Measurements from ENCODE around the gene ARPP19. TPM values are rescaled to one million over a fixed set of nuclear protein-coding genes. Genes with fewer than 3 reads are reported as not detected.
A peak's percentile ranks its signal among the peaks of the same experiment; 100 is the strongest.

ARPP19 gene
- total and polyA plus RNA-seq, 12 donors: 19.1 to 184 (median 138) TPM

GRCh38 chr15:52527196-52527910 is 41.5 kb downstream of the ARPP19 start:
- intact Hi-C loops (cut with DNase I): no loop called here
- Histone ChIP-seq H3K36me3 (replicated peaks in 1 of 2) (no peaks in the 10 kb centered on the region), H3K4me1 (replicated peaks in 1 of 2) (peaks cover 7 to 21% of the 10 kb centered on the region in 2 donors), H3K4me3 (peak overlapping the region in 1 of 4 donors; percentile 91), H3K27ac (peak overlapping the region in 2 of 5 donors; percentile 64 to 89), H3K27me3 (no peaks in the 10 kb centered on the region), H3K9me3 (replicated peaks in 1 of 3) (no peaks in the 10 kb centered on the region)
- no peak for TF ChIP-seq CTCF (IDR thresholded peaks at IDR 0.05)
- TF ChIP-seq POLR2A (IDR thresholded peaks at IDR 0.05): no peak
- WGBS, 4 donors: 72 to 79% (median 76%) methylated on average over 7 of the region's 7 CpGs
- DNase-seq: no peak

GRCh38 chr15:52524223-52525136 is 44.4 kb downstream of the ARPP19 start:
- Histone ChIP-seq H3K27ac (no peak overlapping the region), H3K36me3 (replicated peaks in 1 of 2) (no peaks in the 10 kb centered on the region), H3K27me3 (no peaks in the 10 kb centered on the region), H3K4me1 (replicated peaks in 1 of 2) (peaks cover 4 to 19% of the 10 kb centered on the region in 2 donors), H3K9me3 (replicated peaks in 1 of 3) (no peaks in the 10 kb centered on the region), H3K4me3 (no peak overlapping the region)
- TF ChIP-seq CTCF (IDR thresholded peaks at IDR 0.05) (no peak), POLR2A (IDR thresholded peaks at IDR 0.05) (no peak)
- DNase-seq: no peak
- intact Hi-C loops (cut with DNase I): no loop called here
- WGBS, 4 donors: 92 to 98% (median 95%) methylated on average over 4 of the region's 4 CpGs

GRCh38 chr15:52523647-52524046 is 45.2 kb downstream of the ARPP19 start:
- intact Hi-C loops (cut with DNase I): no loop called here
- 60 to 76% (median 62%) methylated on average over 5 of the region's 5 CpGs for WGBS, 4 donors
- H3K36me3 ChIP-seq (replicated peaks in 1 of 2): no peaks in the 10 kb centered on the region
- no peak overlapping the region for H3K4me3 ChIP-seq
- H3K9me3 ChIP-seq (replicated peaks in 1 of 3): no peaks in the 10 kb centered on the region
- peaks cover 0 to 18% of the 10 kb centered on the region in 2 donors for H3K4me1 ChIP-seq (replicated peaks in 1 of 2)
- TF ChIP-seq CTCF (IDR thresholded peaks at IDR 0.05) (no peak), POLR2A (IDR thresholded peaks at IDR 0.05) (no peak)
- DNase-seq: peak in 1 of 7 donors; percentile 8
- no peaks in the 10 kb centered on the region for H3K27me3 ChIP-seq
- H3K27ac ChIP-seq: no peak overlapping the region

GRCh38 chr15:52523192-52523591 is 45.6 kb downstream of the ARPP19 start:
- WGBS, 4 donors: 76 to 90% (median 85%) methylated on average over 3 of the region's 3 CpGs
- intact Hi-C loops (cut with DNase I): no loop called here
- H3K27ac ChIP-seq: peak overlapping the region in 1 of 5 donors; percentile 12

More at GRCh38 chr15:52523192-52523591, 45.6 kb downstream of the ARPP19 start:
- DNase-seq: no peak
- H3K4me3 ChIP-seq: no peak overlapping the region
- H3K27me3 ChIP-seq: no peaks in the 10 kb centered on the region
- no peaks in the 10 kb centered on the region for H3K9me3 ChIP-seq (replicated peaks in 1 of 3)
- no peak for TF ChIP-seq CTCF (IDR thresholded peaks at IDR 0.05)
- no peak for TF ChIP-seq POLR2A (IDR thresholded peaks at IDR 0.05)
- H3K4me1 ChIP-seq (replicated peaks in 1 of 2): peaks cover 0 to 18% of the 10 kb centered on the region in 2 donors
- H3K36me3 ChIP-seq (replicated peaks in 1 of 2): no peaks in the 10 kb centered on the region

Data from adrenal gland (tissue), 12 donors.